HG02678 (cell line): ENCODE results near the gene TEN1.

Experiments used
- ATAC-seq: cut with Tn5 transposase; IDR thresholded peaks from one replicate; pipeline ENCODE4 v1.9.1; 2021; ENCODE audit warnings: mild to moderate bottlenecking, moderate library complexity; ENCODE audit not compliant: unreplicated experiment

TEN1 gene

GRCh38 chr17:75976175-75976848 lies 2.7 kb upstream of the TEN1 start:
- ATAC-seq: no peak

GRCh38 chr17:75979705-75980187 lies 706 bp downstream of the TEN1 start:
- peak; percentile 5 for ATAC-seq

DNA sequence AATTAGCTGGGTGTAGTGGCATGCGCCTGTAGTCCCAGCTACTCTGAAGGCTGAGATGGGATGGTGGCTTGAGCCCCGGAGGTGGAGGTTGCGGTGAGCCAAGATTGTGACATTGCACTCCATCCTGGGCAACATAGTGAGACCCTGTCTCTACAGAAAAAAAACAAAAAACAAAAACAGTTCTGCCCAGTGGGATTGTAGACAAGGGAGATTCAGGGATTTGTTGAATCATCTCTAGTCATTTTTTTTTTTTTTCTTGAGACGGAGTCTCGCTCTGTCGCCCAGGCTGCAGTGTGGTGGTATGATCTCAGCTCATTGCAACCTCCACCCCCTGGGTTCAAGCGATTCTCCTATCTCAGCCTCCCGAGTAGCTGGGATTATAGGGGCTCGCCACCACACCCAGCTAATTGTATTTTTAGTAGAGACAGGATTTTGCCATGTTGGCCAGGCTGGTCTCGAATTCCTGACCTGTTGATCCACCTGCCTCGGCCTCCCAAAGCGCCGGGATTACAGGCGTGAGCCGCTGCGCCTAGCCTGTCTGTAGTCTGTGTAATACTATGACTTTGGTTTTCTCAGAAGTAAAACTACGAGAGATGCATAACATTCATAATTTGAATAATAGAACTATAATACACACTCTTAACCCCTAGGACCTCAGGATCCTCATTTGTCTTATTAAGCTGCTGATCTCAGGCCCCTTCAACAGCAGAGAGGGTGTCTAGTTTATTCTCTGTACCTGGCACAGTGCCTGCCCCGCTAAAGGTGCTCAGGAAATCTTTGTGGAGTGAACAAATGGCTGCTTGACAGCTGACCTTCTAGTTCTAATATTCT lies 1.4 kb downstream of the TEN1 start:
- no peak for ATAC-seq

- ATAC-seq: no peak
Observed at GRCh38 chr17:75981019-75981615, 2.1 kb downstream of the TEN1 start.

GRCh38 chr17:75983501-75984181 lies 4.6 kb downstream of the TEN1 start:
- ATAC-seq: no peak

DNA sequence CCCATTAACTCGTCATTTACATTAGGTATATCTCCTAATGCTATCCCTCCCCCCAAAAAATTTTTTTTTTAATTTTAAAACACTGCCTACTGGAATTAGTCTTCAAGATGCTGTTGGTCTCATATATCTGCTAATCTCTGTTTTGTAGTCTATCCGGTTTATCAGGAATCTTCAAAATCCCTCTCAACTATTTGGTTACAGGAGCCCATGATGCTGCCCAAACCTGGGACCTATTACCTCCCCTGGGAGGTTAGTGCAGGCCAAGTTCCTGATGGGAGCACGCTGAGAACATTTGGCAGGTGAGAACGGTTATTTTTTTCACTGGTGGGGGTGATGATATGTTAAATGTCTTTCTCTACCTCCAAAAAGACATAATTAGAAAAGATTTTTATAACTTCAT lies 6.9 kb downstream of the TEN1 start:
- no peak for ATAC-seq

DNA sequence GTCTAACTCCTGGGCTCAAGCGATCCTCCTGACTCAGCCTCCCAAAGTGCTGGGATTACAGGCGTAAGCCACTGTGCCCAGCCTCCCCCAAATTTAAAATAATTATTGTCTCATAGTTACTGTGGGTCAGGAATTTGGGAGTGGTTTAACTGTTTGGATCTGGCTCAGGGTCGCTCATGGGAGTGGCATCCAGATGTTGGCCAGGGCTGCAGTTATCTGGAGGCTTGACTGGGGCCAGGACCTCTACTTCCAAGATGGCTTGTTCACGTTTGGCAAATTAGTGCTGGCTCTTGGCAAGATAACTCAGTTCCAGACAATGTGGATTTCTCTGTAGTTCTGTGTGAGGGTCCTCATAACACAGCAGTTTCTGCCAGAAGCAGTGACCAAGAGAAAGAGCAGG lies 8.0 kb downstream of the TEN1 start:
- no peak for ATAC-seq

DNA sequence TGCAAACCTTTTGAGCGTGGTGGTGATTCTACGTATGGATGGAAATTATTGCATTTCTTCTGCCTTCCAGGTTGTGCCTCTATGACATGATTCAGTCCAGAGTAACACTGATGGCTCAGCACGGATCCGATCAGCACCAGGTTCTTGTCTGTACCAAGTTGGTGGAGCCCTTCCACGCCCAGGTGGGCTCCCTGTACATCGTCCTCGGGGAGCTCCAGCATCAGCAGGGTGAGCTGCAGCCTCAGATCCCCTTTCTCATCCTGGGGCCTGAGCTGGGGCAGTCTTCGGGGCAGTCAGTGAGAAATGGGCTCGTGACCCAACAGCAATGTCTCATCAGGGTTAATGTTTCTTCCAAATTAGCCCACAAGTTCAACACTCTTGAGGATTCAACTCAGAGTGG lies 12.4 kb downstream of the TEN1 start:
- no peak for ATAC-seq

GRCh38 chr17:75994802-75995370 lies 15.8 kb downstream of the TEN1 start:
- ATAC-seq: no peak

DNA sequence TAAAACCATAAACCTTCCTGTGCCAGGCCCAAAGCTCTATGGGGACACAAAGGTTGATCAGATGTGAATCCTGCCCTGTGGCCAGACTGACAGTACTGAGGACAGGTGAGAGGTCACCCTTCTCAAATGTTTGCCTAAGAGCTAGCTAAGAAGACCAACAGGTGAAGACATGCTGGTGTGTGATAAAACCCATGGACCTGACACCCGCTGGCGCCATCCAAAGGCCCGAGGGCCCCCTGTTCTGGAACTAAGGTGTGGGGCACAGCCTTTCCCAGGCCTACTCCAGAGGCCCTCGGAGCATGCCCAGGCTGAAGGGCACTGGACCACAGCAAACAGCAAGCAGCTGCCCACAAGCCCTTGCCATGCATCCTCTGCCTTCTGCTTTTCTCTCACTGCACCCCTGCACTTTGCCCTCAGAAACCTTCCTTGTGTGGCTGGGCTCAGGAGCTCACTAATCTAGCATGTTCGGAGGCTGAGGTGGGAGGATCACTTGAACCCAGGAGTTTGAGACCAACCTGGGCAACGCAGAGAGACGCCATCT lies 16.4 kb downstream of the TEN1 start:
- no peak for ATAC-seq

DNA sequence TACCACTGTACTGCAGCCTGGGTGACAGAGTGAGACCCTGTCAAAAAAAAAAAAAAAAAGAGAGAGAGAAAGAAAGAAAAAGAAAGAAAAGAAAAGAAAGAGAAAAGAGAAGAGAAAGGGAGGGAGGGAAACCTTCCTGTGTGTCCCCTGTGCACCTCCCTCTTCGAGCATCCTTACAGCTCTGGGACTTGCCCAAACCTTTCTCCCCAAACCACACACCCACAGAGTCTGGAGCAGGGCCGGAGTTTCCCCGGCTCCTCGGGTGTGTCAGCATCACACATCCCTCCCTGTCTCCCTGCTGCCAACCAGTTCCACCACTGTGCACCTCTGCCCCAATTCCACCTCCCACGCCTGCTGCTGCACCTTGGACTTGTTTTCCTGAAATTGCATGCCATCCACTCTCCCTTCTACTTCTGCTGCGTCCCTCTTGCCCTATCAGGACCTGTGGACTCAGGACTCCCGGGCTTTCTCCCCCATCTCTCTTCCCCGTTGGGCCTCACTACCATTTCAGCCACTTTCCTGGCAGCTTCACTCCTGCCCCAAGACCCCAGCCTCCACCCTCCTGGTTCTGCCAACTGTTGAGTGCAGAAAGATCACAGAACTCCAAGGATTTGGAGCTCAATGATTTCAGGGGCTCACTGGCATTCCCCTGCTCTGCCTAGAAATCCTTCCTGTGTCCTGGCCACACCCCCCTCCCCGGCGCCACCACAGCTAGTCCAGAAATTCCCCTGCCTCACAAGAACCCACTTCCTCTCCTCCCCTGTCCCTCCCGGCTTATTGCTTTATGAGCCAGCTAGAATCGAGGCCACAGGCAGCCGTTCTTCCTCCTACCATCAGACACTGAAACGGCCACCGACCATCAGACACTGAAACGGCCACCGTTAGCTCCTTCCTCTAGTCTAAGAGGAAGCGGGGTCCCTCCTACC lies 17.9 kb downstream of the TEN1 start:
- no peak for ATAC-seq

DNA sequence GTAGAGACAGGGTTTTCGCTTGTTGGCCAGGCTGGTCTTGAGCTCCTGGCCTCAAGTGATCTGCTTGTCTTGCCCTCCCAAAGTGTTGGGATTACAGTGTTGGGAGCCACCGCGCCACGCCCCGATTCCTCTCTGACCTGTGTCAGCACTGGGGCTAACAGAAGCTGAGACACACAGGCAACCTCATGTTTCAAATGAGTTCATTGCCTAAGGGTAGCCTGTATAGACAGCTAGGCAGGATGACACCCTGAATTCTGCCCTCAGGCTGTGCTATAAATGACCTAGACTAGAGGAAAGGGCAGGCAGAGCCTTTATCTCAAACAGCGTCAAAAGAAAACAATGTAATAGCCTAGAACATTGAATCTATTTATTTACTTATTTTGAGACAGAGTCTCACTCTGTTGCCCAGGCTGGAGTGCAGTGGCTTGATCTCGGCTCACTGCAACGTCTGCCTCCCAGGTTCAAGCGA lies 19.3 kb downstream of the TEN1 start:
- ATAC-seq: no peak

DNA sequence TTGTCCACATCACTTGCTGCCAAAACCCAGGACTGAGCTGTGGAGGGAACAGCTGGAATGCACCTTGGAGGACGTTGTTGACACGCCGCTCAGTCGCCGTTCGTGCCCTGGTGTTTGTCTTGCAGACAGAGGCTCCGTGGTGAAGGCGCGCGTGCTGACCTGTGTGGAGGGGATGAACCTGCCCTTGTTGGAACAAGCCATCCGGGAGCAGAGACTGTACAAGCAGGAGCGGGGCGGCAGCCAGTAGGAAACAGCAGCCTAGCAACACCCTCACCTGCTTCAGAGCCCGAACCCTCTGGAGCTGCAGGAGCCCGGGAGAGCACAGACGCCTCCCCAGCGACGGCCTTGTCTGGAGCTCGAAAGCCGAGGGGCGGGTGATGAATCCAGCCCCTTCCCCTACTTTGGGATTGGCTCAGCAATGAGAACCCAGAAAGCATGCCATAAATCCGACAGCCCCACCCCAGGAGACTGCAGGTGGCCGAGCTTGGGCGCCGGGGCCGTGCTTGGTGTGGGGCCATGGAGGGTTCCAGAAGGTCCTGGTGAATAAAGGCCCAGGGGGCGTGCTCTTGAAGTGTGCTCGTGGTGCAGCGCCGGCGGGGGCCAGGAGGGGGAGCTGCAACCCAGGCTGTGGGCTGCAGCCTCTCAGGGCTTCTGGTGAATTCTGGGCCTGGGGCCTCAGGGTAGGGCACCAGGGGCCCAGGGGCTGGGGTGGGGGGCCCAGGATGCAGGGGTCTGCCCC lies 21.1 kb downstream of the TEN1 start:
- no peak for ATAC-seq

GRCh38 chr17:76000755-76001521 lies 21.9 kb downstream of the TEN1 start, which contains the start of gene CDK3:
Gene CDK3, plus strand, starts transcription at chr17:76000855. Its CDS starts 571 bp downstream, at chr17:76001426.
- ATAC-seq: no peak

GRCh38 chr17:76002100-76002499 lies 23.1 kb downstream of the TEN1 start:
- no peak for ATAC-seq

GRCh38 chr17:76003915-76004314 lies 24.9 kb downstream of the TEN1 start:
- no peak for ATAC-seq

DNA sequence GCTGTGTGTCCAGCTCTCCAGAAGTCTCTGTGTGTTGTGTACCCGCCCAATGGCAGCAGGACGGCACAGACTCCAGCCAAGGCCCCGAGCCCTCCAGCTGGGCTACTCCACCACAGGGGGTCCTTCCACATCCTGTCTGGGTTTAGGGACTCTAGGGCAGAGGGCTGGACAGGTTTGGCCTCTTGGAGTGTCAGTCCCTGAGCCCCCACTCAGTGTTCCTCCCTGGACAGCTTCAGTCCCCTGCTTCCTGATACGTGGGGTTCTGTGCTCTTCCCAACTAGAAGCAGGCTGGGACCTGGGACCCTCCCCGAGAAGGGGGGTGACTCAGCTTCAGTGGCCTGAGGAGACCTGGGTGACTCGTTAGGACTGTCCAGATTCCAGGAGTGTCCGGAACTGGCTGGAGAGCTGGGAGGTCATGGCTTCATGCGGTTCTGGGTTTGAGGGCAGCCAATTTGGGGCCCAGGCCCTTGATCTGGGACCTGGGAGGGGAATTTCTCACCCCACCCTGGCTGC lies 25.8 kb downstream of the TEN1 start:
- no peak for ATAC-seq
